ENCODE data around the gene ZNF783. TPM values are rescaled to one million over a fixed set of nuclear protein-coding genes. Genes with fewer than 3 reads are reported as not detected.
A peak's percentile ranks its signal among the peaks of the same experiment; 100 is the strongest.

ZNF783 gene
- total RNA-seq, 1 donor from 2014 or later = 4.3 TPM

- intact Hi-C loops (cut with DNase I) = no loop called here
Measured at GRCh38 chr7:149279111-149279743, 17.2 kb downstream of the ZNF783 start.

GRCh38 chr7:149280151-149280550 is 18.2 kb downstream of the ZNF783 start:
- DNase-seq (ENCODE audit: low spot score) = no peak
- intact Hi-C loops (cut with DNase I) = no loop called here

More at GRCh38 chr7:149279111-149279743, 17.2 kb downstream of the ZNF783 start:
- DNase-seq (ENCODE audit: low spot score) = no peak

DNA sequence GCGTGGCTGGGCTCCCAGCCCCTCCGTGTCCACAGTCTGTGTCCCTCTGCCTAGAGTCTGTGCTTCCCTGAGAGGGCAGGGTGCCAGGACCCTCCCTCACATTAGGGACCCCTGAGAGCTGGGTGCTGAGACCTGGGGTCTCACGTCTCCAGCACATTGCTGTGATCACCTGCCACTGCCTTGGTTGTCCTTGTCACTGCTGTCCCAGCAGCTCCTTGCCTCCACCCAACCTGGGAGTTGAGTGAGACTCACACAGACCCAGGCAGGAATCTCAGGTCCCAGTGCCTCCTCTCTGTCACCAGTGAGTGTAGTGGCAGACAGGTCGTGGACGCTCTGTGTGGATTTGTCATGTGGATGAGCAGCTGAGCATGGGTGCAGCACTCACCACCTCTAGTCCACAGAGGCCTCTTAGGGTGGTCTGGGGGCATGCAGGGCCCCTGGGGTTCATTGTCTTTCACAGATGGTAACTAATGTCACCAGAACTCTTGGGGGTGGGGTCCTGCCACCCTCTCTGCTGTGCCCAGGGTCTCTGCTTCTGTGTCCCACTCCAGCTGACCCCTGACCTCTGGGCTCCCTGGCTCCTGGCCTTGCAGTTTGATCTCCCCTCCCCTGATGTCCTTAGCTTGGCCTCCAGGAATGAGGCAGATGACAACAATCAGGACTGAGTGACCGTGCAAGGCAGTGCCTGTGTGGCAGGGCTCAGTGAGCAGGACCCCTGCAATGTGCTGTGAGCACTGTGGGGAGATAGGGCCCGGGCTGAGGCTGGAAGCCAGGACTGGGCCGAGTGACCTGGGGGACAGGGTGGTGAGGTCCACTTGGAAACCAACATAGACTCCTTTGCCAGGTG is 18.9 kb downstream of the ZNF783 start:
- intact Hi-C loops (cut with DNase I) = no loop called here
- no peak for DNase-seq (ENCODE audit: low spot score)

GRCh38 chr7:149281508-149282330 is 19.7 kb downstream of the ZNF783 start:
- no peak for DNase-seq (ENCODE audit: low spot score)
- intact Hi-C loops (cut with DNase I) = no loop called here

DNA sequence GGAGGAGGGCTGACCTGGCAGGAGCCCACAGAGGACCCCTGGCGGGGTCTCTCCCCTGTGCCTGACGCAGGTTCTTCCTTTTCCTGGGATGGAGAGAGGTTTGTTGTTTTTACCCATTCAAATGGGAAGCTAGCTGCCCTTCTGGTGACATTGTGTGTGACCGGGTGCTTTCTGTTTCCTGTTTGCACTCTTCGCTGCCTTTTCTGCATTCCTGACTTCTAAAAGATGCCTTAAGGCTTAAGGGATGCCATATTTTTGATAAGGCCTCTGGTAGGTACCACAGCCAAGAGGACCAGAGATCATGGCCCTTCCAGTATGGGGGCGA is 20.3 kb downstream of the ZNF783 start:
- DNase-seq (ENCODE audit: low spot score) = no peak
- intact Hi-C loops (cut with DNase I) = no loop called here

- intact Hi-C loops (cut with DNase I) = no loop called here
- no peak for DNase-seq (ENCODE audit: low spot score)
Measured at GRCh38 chr7:149283321-149283720, 21.3 kb downstream of the ZNF783 start.

DNA sequence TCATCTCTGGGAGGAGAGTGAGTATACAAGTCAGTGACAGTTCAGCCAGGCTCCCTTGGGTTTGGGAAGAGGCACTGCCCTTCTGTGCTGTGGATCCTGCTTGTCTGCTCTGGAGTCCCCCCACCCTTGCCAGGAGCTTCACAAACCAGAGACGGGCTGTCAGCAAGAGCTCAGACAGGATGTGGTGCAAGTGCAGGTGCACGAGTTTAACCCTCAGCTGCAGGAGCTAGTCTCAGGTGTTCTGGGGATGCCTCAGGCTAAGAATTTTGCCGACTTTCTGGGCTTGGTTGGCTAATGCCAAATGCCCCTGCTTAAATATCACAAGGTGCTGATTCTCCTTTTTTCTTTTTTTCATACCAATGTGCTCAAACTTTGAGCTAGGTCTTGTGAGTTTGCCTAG is 22.3 kb downstream of the ZNF783 start:
- intact Hi-C loops (cut with DNase I) = no loop called here
- no peak for DNase-seq (ENCODE audit: low spot score)

DNA sequence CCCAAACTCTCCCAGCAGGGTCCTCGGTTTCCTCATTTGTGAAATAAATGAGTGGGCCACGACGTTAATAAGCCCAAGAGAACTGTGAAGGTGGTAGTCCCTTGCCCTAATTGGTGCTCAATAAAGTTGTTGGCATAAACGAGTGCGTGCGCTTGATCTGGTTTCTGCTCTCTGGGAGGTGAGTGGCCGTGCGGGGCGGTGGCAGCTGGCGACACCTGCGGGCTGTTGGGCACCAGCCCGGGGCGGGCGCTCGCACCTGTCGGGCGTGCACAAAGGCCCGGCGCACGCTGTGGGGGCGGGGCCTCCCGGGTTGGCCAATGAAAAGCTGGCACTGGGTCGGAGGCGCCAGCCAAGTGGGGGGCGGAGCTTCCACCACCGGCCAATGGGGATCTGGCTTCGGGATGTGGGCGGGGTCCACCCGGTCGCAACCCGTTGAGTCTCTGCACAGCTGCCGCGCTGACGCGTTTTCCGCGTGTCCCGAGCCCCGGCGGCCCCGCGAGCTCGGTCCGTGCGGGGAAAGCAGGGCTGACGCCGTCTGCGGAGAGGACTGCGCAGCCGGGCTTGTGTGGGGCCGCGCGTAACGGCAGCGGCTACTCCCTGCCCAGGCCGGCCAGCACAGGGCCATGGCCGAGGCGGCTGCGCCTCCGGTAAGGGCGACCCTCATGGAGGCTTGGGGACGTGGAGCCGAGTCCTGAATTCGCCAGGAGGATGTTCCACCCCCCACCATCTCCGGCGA is 23.0 kb downstream of the ZNF783 start:
- DNase-seq (ENCODE audit: low spot score) = peak; percentile 98
- intact Hi-C loops (cut with DNase I) = no loop called here

- no peak for DNase-seq (ENCODE audit: low spot score)
- intact Hi-C loops (cut with DNase I) = no loop called here
Measured at GRCh38 chr7:149285603-149286002, 23.6 kb downstream of the ZNF783 start.

DNA sequence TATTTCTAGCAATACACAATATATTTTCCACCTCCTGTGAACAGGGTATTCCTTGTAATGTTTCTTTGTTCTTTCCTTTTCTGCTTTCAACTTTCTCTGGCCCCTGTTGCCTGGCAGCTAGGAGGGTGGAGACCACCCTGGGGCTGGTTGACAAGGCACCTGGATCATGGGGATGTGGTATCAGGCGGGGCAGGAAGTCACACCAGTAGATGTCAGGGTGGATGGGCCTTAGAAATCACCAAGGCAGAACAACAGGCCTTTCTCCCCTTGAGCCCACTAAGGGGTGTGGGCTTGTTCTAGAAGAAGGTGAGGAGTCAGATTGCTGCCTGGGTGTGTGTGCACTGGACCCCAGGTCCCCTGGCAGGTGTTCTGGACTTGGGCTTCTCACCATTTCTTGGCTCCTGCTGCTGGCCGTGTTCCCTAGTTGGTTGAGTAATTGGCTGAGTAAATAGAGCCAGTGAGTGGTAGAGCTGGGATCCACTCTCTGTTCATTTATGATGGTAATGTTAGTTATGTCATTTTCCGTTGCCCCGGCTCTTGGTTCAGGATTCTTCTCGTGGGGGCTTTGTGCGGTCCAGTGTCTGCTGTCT is 24.9 kb downstream of the ZNF783 start:
- intact Hi-C loops (cut with DNase I) = no loop called here
- DNase-seq (ENCODE audit: low spot score) = no peak

DNA sequence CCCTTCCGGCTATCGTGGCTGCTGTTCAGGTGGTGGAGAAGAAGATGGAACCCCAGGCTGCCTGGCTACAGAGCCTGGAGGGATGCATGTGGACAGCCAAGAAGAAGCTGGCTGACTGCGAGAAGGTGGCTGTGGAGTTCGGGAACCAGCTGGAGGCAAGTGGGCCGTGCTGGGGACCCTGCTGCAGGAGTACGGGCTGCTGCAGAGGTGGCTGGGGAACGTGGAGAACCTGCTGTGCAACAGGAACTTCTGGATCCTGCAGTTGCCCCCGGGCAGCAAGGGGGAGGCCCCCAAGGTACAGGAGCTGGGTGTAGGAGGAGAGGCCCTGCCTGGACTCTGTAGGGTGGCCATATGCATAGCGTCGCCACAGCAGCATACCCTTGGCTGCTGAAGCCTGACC is 25.6 kb downstream of the ZNF783 start:
- no peak for DNase-seq (ENCODE audit: low spot score)
- intact Hi-C loops (cut with DNase I) = no loop called here

DNA sequence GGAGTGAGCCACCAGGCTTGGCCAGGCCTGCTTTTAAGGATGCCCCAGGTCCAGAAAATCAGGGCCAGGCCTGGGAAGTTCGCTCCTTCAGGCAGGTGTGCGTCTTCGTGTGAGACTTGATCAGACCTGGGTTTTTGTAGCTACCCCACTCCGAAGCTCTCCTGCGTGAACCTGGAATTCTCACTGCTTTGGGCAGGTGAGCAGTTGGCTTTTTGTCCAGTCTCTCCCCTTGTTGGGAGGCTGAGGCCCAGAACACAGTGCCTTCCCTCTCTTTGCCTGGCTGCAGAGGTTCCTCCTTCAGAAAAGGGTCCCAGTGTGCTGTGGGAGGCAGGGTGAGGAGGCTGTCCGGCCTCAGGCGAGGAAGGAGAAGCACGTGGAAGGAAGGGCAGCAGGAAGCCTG is 27.3 kb downstream of the ZNF783 start:
- intact Hi-C loops (cut with DNase I) = no loop called here
- peak; percentile 57 for DNase-seq (ENCODE audit: low spot score)

GRCh38 chr7:149289856-149290255 is 27.9 kb downstream of the ZNF783 start:
- intact Hi-C loops (cut with DNase I) = no loop called here
- peak; percentile 70 for DNase-seq (ENCODE audit: low spot score)

- DNase-seq (ENCODE audit: low spot score) = no peak
Measured at GRCh38 chr7:149291036-149291780, 29.2 kb downstream of the ZNF783 start.

GRCh38 chr7:149291781-149292461 is 29.9 kb downstream of the ZNF783 start:
- DNase-seq (ENCODE audit: low spot score) = no peak
- intact Hi-C loops (cut with DNase I) = no loop called here

More at GRCh38 chr7:149291036-149291780, 29.2 kb downstream of the ZNF783 start:
- intact Hi-C loops (cut with DNase I) = no loop called here

- intact Hi-C loops (cut with DNase I) = no loop called here
- DNase-seq (ENCODE audit: low spot score) = no peak
Measured at GRCh38 chr7:149292462-149292823, 30.4 kb downstream of the ZNF783 start.

- no peak for DNase-seq (ENCODE audit: low spot score)
- intact Hi-C loops (cut with DNase I) = no loop called here
Measured at GRCh38 chr7:149293338-149293737, 31.3 kb downstream of the ZNF783 start.

DNA sequence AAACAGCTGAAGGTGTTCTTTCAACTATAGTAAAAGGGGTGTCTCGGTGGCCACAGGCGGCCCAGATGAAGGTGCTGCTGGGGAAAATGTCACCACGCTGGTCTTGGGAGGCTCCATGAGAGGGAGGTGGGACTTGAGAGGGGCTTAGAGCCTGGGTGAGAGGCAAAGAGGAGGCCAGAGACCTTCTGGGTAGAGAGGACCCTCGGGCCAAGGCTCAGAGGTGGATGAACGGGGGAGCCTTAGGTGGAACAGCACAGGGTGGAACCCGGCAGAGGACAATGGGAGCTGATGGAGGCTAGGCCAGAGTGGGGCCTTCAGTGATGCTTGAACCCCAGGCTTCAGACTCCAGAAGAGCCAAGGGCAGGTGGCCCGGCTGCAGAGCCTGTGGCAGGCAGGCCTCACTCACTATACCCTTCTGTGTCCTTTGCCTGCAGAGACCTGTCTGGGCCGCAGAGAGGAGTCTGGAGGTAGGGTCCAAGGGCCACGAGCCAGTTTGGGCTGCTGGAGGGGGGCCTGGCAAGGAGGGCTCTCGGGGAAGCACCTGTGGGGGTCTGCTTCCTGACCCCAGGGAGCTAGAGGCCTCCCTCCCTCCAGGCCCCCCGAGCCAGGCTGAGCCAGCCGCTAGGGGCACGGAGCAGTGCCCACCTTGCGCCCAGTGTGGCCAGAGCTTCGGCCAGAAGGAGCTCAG is 32.1 kb downstream of the ZNF783 start:
- no peak for DNase-seq (ENCODE audit: low spot score)
- intact Hi-C loops (cut with DNase I) = no loop called here
